Loucy (cell line): Measurements from ENCODE around the gene RSPH10B.
"Not testable (repeated sequence)": the region's sequence is repeated elsewhere in the genome, so short reads cannot be mapped to it uniquely, and the experiment has no call there.

Experiments used
- CTCF ChIP-seq: fragments of 200-600 bp; sonication (generic); conservative IDR thresholded peaks from 2 replicates; pipeline ENCODE4 v1.5.1; 2014; ENCODE audit warnings: mild to moderate bottlenecking, antibody characterized with exemption, low read length
- EZH2phosphoT487 ChIP-seq: fragments of 200-600 bp; IDR thresholded peaks from 2 replicates; pipeline ENCODE4 v1.6.1; 2018; ENCODE audit warnings: antibody characterized with exemption, mild to moderate bottlenecking, moderate library complexity, borderline replicate concordance

GRCh38 chr7:5930290-5930689, 40.2 kb downstream of the RSPH10B start:
- TF ChIP-seq CTCF, EZH2phosphoT487: not testable (repeated sequence)
